AG10803 (cell line): Measurements from ENCODE around the gene FAM50B.
"Not testable (repeated sequence)": the region's sequence is repeated elsewhere in the genome, so short reads cannot be mapped to it uniquely, and the experiment has no call there.

Experiments
- DNase-seq: peaks from one replicate; pipeline ENCODE4 v3.0.0; 2010; ENCODE audit warnings: low read depth
- H3K4me3 ChIP-seq: 2 replicates; pipeline ENCODE4 v1.5.1; 2011; ENCODE audit warnings: mild to moderate bottlenecking, low read length, control low read depth
- TF ChIP-seq, protein P1 (sequence below): conservative IDR thresholded peaks from 2 replicates; pipeline ENCODE4 v1.5.1; 2011; ENCODE audit warnings: mild to moderate bottlenecking, low read length, control low read depth, inconsistent platforms

Gene FAM50B

DNA sequence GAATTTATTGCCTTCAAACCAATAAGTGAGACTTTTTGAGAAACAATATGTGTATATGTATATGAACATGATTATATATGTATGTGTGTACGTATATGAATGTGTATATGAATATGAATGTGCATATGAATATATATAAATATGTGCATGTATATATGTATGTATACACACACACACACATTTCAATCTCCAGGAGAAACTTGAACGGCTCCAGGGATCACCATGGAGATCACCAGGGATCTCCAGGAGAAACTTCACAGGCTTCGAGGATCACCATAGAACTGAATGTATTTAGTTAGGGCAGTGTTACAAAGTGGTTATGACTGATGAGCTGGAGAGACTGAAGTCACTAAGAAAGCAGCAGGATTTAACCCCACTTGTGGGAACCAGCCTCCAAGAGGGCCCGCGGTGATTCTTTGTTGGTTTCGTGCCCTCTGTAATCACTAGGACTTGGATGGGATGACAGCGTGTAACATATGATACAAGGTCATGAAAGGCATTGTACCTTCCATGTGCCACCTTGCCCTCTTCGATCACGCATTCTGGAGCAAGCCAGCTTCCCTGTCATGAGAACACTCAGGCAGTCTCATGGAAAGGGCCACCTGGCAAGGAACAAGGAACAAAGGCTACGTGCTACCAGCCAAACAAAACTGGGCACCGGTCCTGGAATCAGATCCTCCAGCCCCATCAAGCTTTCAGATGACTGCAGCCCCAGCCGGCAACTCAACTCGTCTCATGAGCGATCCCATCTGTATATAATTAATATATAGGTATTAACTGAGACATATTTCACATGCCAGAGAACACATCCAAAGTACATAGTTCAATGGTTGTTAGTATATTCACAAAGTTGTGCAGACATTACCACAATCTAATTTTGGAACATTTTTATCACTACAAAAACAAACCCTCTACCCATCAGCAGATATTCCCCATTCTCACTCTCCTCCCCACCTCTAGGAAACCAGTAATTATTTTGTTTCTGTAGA, 8.6 kb downstream of the FAM50B start:
- no peak for DNase-seq
- TF ChIP-seq, protein P1, sequence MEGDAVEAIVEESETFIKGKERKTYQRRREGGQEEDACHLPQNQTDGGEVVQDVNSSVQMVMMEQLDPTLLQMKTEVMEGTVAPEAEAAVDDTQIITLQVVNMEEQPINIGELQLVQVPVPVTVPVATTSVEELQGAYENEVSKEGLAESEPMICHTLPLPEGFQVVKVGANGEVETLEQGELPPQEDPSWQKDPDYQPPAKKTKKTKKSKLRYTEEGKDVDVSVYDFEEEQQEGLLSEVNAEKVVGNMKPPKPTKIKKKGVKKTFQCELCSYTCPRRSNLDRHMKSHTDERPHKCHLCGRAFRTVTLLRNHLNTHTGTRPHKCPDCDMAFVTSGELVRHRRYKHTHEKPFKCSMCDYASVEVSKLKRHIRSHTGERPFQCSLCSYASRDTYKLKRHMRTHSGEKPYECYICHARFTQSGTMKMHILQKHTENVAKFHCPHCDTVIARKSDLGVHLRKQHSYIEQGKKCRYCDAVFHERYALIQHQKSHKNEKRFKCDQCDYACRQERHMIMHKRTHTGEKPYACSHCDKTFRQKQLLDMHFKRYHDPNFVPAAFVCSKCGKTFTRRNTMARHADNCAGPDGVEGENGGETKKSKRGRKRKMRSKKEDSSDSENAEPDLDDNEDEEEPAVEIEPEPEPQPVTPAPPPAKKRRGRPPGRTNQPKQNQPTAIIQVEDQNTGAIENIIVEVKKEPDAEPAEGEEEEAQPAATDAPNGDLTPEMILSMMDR: no peak
- H3K4me3 ChIP-seq: no peak overlapping the region

DNA sequence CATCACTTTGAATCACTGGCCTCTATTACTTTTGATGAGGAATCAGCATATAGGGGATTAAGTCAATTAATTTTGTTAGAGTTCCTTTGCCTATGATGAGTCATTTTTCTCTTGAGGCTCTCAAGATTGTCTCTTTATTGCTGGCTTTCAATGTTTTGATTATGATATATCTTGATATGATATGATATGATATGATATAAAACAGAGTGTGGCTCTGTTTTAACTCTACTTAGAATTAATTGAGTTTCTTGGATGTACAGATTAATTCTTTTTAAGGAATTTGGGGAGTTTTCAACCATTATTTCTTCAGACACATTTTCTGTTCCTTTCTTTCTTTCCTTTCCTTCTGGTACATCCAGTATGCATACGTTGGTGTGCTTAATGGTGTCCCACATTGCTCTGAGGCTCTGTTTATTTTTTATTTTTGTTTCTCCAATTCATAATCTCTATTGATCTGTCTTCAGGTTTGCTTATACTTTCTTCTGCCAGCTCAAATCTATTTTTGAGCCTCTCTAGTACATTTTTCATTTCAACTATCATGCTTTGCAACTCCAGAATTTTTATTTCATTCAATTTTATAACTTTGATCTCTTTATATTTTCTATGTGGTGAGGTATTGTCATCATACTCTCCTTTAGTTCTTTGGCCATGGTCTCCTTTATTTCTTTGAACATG, 10.8 kb downstream of the FAM50B start:
- DNase-seq: no peak
- no peak overlapping the region for H3K4me3 ChIP-seq
- TF ChIP-seq, protein P1: no peak

DNA sequence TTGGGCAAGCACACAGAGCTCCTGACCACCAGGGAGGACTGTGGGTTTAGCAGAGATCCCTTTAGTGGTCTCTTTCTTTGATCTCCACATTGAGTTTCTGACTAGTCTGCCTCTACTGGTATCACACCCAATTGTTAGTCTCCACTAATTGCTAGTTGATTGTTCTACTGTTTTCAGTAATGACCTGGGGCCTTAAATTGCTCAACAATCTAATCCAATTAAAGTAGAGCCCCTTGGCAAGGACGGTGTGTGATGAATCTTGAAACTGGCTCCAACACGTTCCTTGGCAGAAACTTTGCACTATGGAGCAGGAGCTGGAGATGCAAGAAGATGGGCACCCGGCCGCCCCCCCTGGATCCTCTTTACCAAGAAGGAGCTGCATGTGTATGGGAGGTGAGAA, 12.3 kb downstream of the FAM50B start:
- DNase-seq: no peak
- TF ChIP-seq, protein P1: no peak
- no peak overlapping the region for H3K4me3 ChIP-seq

DNA sequence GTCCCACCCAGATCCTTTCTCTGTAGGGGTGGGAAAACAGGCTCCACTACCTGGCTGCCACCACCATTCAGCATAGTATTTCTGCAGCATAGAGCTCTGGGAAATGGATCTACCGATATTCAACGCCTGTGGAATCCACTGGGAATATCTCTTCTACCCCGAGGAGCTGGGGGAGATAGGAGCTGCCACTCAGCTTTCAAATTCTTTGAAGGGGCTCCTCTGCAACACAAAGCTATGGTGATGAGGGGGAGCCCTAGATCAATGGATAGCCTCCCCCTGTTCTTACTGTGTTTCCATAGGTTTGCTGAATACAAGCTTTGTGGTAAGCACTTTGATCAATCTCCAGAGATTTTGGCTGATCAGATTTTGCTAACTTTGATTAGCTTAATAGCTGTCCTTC, 12.9 kb downstream of the FAM50B start:
- DNase-seq: no peak
- H3K4me3 ChIP-seq: no peak overlapping the region
- TF ChIP-seq, protein P1: no peak

DNA sequence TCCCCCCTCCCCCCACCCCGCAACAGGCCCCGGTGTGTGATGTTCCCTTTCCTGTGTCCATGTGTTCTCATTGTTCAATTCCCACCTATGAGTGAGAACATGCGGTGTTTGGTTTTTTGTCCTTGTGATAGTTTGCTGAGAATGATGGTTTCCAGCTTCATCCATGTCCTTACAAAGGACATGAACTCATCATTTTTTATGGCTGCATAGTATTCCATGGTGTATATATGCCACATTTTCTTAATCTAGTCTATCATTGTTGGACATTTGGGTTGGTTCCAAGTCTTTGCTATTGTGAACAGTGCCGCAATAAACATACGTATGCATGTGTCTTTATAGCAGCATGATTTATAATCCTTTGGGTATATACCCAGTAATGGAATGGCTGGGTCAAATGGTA, 14.1 kb downstream of the FAM50B start:
- not testable (repeated sequence) for H3K4me3 ChIP-seq, DNase-seq

DNA sequence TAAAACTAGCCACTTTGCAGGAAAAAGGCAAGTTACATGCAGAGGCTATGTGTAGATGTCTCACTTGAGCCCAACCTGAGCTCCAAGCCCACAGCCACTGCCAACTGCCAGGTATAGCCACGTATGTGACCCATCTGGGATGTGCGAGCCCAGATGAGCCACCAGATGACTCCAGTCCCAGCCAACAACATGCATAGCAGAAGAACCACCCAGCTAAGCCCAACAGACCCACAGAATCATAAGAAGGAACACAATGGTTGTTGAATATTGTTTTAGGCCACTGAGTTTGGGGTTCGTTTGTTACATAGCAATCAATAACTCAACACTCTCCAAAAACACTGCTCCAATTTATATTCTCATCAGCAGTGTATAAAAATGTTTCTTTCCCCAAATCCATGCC, 16.3 kb downstream of the FAM50B start:
- TF ChIP-seq, protein P1: no peak
- H3K4me3 ChIP-seq: no peak overlapping the region
- DNase-seq: no peak

DNA sequence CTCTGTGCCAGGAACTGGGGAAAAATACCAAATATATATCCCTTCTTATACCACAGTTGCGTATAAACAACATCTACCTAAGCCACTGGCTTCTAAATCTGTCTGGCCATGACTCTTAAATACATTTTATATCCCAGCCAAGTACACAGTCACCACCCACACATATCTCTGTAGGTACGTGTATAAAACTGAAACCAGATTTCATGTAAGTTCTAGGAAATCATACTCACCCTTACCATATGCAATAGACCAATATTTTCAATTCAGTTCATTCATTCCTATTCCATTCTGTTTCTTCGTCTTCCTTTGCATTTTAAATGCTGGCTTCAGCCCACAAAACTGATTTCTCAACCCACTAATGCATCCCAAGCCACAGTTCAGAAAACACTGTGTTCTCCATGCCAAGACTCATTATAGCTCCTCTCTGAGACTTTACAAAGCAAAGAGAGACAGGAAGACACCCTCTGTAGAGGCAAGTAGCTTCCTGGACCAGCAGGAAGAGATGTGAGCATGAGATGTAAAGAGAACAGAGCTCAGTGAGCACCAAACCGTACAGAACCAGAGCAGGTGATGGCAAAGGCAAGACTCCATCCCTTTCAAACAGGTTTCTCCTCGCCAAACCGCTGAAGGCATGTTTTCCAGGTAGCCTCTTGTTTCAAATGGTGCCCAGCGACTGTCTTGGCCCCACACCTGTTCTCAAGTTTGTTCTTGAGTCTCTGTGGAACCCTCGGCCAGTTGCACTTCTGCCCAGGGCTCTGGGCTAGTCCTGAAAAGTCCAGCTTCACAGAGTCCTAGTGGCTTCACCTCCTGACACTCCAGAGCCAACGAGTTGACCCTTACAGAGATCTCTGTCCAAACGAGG, 18.7 kb downstream of the FAM50B start:
- peak overlapping the region; percentile 7; the same call in 1 of the 2 replicates for H3K4me3 ChIP-seq
- TF ChIP-seq, protein P1: no peak
- peak; percentile 82 for DNase-seq
